OCI-LY1 (cell line): ENCODE measurements around the gene GMEB1.

Experiments
- H2AFZ ChIP-seq: fragments of 200-600 bp; sonication (generic), shearing (Covaris generic); 2 replicates; pipeline ENCODE4 v1.6.0; 2014; ENCODE audit warnings: antibody characterized with exemption, mild to moderate bottlenecking, low read length
- H3F3A ChIP-seq: fragments of 200-600 bp; sonication (generic), shearing (Covaris generic); 2 replicates; pipeline ENCODE4 v1.6.0; 2014; ENCODE audit warnings: mild to moderate bottlenecking, antibody characterized with exemption, low read length, moderate library complexity; ENCODE audit not compliant: insufficient read depth
- H3K27ac ChIP-seq: fragments of 200-600 bp; sonication (generic); 2 replicates; pipeline ENCODE4 v1.5.1; 2014; ENCODE audit warnings: low read length, mixed run types, mild to moderate bottlenecking, low read depth; ENCODE audit not compliant: poor library complexity, severe bottlenecking
- H3K27me3 ChIP-seq: fragments of 200-600 bp; sonication (generic); 2 replicates; pipeline ENCODE4 v1.6.0; 2014; ENCODE audit warnings: antibody characterized with exemption, mild to moderate bottlenecking, low read length, moderate library complexity; ENCODE audit not compliant: insufficient read depth
- H3K36me3 ChIP-seq: fragments of 200-600 bp; sonication (generic); 2 replicates; pipeline ENCODE4 v1.6.1; 2014; ENCODE audit warnings: mild to moderate bottlenecking, antibody characterized with exemption, low read length, moderate library complexity, mixed read lengths; ENCODE audit not compliant: insufficient read depth
- H3K4me1 ChIP-seq: fragments of 200-600 bp; sonication (generic); 2 replicates; pipeline ENCODE4 v1.5.1; 2014; ENCODE audit warnings: mild to moderate bottlenecking, low read length, moderate library complexity; ENCODE audit not compliant: insufficient read depth, severe bottlenecking
- H3K4me2 ChIP-seq: fragments of 200-600 bp; sonication (generic), shearing (Covaris generic); 2 replicates; pipeline ENCODE4 v1.6.1; 2014; ENCODE audit warnings: low read length
- H3K4me3 ChIP-seq: fragments of 200-600 bp; sonication (generic); 2 replicates; pipeline ENCODE4 v1.5.1; 2014; ENCODE audit warnings: low read length, low read depth, mild to moderate bottlenecking, mixed read lengths; ENCODE audit not compliant: poor library complexity, severe bottlenecking
- H3K79me2 ChIP-seq: fragments of 200-600 bp; shearing (Covaris generic); 2 replicates; pipeline ENCODE4 v1.6.1; 2016; ENCODE audit warnings: mixed run types, low read length, mixed read lengths; ENCODE audit not compliant: insufficient read depth
- H3K9ac ChIP-seq: fragments of 200-600 bp; sonication (generic), shearing (Covaris generic); 2 replicates; pipeline ENCODE4 v1.6.1; 2014; ENCODE audit warnings: mild to moderate bottlenecking, low read length, mixed read lengths
- H3K9me2 ChIP-seq: fragments of 200-600 bp; sonication (generic), shearing (Covaris generic); 2 replicates; pipeline ENCODE4 v1.6.1; 2014; ENCODE audit warnings: low read depth, mild to moderate bottlenecking, low read length, mixed read lengths
- H3K9me3 ChIP-seq: fragments of 200-600 bp; shearing (Covaris generic); 2 replicates; pipeline ENCODE4 v1.6.1; 2014; ENCODE audit warnings: low read length, mixed read lengths
- H4K20me1 ChIP-seq: fragments of 200-600 bp; sonication (generic), shearing (Covaris generic); 2 replicates; pipeline ENCODE4 v1.6.0; 2016; ENCODE audit warnings: mild to moderate bottlenecking, low read length; ENCODE audit not compliant: insufficient read depth
- CTCF ChIP-seq: fragments of 200-600 bp; sonication (generic), shearing (Covaris generic); IDR thresholded peaks from 2 replicates; pipeline ENCODE4 v1.5.1; 2017; ENCODE audit warnings: mild to moderate bottlenecking, antibody characterized with exemption, low read length, moderate library complexity, mixed read lengths
- EZH2 ChIP-seq: fragments of 200-600 bp; sonication (generic), shearing (Covaris generic); IDR thresholded peaks from 2 replicates; pipeline ENCODE4 v1.8.0; 2017; ENCODE audit warnings: borderline replicate concordance, mixed run types, mild to moderate bottlenecking, antibody characterized with exemption, low read length, moderate library complexity, mixed read lengths

GMEB1 gene

GRCh38 chr1:28656335-28656734, 12.2 kb upstream of the GMEB1 start:
- TF ChIP-seq CTCF (no peak), EZH2 (no peak)
- no peaks in the 10 kb centered on the region for H3K79me2 ChIP-seq
- no peaks in the 10 kb centered on the region for H3K4me1 ChIP-seq
- no peaks in the 10 kb centered on the region for H3K27me3 ChIP-seq
- no peak overlapping the region for H3K27ac ChIP-seq
- H3K36me3 ChIP-seq: no peaks in the 10 kb centered on the region
- H3K4me2 ChIP-seq: no peak overlapping the region
- no peak overlapping the region for H2AFZ ChIP-seq
- no peaks in the 10 kb centered on the region for H3K9me2 ChIP-seq
- H3K9ac ChIP-seq: no peak overlapping the region
- no peaks in the 10 kb centered on the region for H4K20me1 ChIP-seq
- H3F3A ChIP-seq: no peaks in the 10 kb centered on the region
- H3K9me3 ChIP-seq: no peaks in the 10 kb centered on the region
- H3K4me3 ChIP-seq: no peak overlapping the region

GRCh38 chr1:28663871-28664470, 4.6 kb upstream of the GMEB1 start:
- H3K4me1 ChIP-seq: peaks cover 11% of the 10 kb centered on the region
- no peaks in the 10 kb centered on the region for H3K9me3 ChIP-seq
- H3K27ac ChIP-seq: no peak overlapping the region
- H3K27me3 ChIP-seq: no peaks in the 10 kb centered on the region
- H3K9me2 ChIP-seq: no peaks in the 10 kb centered on the region
- H3K4me3 ChIP-seq: no peak overlapping the region
- no peaks in the 10 kb centered on the region for H3K36me3 ChIP-seq
- no peaks in the 10 kb centered on the region for H4K20me1 ChIP-seq
- H3K9ac ChIP-seq: no peak overlapping the region
- H3K4me2 ChIP-seq: no peak overlapping the region
- no peaks in the 10 kb centered on the region for H3F3A ChIP-seq
- no peaks in the 10 kb centered on the region for H3K79me2 ChIP-seq
- no peak for TF ChIP-seq EZH2
- TF ChIP-seq CTCF: no peak
- H2AFZ ChIP-seq: no peak overlapping the region

GRCh38 chr1:28666806-28667205, 1.8 kb upstream of the GMEB1 start:
- TF ChIP-seq CTCF: no peak
- TF ChIP-seq EZH2: no peak
- H3F3A ChIP-seq: no peaks in the 10 kb centered on the region
- no peaks in the 10 kb centered on the region for H3K27me3 ChIP-seq
- no peaks in the 10 kb centered on the region for H3K9me3 ChIP-seq
- no peak overlapping the region for H3K4me3 ChIP-seq
- H3K4me1 ChIP-seq: peaks cover 15% of the 10 kb centered on the region
- no peak overlapping the region for H3K27ac ChIP-seq
- no peak overlapping the region for H2AFZ ChIP-seq
- H3K9me2 ChIP-seq: no peaks in the 10 kb centered on the region
- H3K4me2 ChIP-seq: no peak overlapping the region
- H3K79me2 ChIP-seq: peaks cover 10% of the 10 kb centered on the region
- no peaks in the 10 kb centered on the region for H4K20me1 ChIP-seq
- no peaks in the 10 kb centered on the region for H3K36me3 ChIP-seq
- H3K9ac ChIP-seq: no peak overlapping the region
